Measurements from ENCODE around the gene VASN. TPM values are rescaled to one million over a fixed set of nuclear protein-coding genes. Genes with fewer than 3 reads are reported as not detected.

The VASN gene
- total RNA-seq, 1 experiment from 2014 or later, result 23.1 TPM

DNA sequence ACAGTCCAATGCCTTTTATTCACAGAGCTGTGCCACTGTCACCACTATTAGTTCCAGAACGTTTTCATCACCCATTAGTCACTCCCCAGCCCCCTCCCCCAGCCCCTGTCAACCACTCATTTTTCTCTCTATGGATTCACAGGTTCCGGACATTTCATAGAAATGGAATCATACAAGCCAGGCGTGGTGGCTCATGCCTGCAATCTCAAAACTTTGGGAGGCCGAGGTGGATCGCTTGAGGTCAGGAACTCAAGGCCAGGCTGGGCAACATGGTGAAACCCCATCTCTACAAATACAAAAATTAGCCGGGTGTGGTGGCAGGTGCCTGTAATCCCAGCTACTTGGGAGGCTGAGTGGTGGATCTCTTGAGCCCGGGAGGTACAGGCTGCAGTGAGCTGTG lies 19.8 kb upstream of the VASN start:
- no peak for DNase-seq (ENCODE audit: low read depth)

DNA sequence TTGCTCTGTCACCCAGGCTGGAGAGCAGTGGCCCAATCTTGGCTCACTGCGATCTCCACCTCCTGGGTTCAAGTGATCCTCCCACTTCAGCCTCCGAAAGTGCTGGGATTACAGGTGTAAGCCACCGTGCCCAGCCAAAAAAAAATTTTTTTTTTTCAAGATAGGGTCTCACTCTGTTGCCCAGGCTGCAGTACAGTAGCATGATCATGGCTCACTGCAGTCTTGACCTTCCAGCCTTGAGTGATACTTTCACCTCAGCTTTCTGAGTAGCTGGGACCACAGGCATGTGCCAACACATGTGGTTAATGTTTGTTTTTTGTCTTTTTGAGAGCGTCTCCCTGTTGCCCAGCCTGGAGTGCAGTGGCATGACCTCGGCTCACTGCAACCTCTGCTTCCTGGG lies 18.8 kb upstream of the VASN start:
- no peak for DNase-seq (ENCODE audit: low read depth)

DNA sequence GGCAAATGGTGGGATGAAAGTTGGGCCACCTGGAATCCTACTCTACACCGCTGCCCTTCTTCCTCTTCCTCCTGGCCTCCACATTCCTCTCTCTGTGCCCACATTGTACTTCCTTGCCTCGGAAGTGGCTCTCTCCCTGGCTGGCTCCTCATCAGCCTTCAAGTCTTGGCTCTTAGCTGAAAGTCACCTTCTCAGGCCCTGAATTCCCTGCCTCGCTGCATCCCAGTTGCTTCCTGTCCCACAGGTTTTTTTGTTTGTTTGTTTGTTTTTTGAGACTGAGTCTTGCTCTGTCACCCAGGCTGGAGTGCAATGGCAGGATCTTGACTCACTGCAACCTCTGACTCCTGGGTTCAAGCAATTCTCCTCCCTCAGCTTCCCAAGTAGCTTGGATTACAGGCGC lies 18.0 kb upstream of the VASN start:
- DNase-seq (ENCODE audit: low read depth), result no peak

DNA sequence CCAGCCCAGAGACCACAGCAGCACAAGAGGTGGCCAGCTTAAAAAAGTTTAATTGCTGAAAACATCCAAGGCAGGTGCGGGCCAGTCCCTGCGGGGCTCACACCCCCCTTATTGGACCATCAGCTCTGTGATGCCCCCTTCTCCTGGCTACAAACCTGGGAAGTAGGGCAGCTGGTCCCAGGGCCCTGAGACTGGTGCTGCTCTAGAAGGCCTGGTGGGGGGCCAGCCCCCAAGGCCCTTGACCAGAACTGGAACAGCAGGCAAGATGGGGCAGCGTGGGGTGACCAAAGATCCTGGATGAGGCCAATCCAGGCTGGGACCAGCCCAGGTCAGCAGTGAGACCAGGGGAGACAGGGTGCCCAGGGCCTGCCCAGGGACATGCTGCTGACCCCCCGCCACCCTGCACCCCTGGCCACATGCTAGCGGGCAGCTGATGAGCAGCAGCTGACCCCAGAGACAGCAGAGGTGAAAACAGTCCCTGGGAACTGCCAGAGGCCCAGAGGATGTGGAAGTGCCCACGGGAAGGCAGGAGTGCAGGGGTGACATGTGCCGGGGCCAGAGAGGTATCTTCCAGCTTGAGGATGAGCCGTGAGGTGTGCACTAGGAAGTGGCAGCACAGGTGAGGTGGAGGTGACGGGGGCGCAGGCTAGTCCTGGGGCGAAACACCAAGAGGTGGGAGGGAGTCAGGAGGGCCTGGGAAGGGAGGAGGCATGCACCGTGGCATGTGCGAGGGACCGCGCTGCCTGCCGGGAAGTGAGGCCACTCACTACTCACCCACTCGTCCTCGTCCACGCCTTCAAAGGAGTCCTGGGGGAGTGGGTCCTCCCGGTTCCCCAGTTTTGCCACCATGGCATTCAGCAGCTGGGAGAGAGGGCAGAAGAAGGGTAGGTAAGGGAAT lies 16.9 kb upstream of the VASN start:
- no peak for DNase-seq (ENCODE audit: low read depth)

DNA sequence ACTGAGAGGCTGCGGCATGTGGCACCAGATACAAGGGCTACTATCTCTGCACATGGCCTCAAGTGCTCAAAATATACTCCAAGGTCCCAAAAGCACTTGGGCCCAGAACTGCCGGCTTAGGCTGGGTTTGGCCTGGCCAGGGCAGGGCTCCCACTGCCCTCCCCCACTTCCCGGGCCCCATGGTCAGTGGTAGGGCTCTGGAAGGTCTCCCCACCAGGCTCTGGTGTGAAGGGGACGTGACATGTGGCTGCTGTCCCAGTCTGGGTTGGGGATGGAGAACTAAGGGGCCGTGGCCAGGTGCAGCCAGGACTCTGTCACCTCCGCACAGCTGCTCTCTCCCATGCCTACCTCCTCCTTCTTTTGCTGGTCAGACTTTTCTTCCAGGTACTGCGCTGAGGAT lies 14.8 kb upstream of the VASN start:
- DNase-seq (ENCODE audit: low read depth), result no peak

DNA sequence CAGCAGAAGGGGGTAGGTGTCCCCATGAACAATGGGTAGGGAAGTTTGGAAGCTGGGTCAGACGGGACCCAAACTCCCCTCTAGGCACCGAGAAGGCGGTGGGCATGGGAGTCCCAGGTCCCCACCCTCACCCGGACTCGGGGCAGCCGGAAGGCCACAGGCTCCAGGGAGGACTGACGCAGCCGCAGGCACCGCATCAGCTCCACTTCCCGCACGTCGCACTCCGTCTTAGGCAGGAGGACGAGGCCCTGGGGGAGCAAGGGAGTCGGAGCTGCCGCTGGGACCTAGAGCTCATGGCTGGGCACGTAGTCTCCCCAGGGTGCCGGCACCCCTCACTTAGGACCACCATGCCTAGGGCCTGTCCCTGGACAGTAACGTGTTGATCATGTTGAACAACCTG lies 13.4 kb upstream of the VASN start:
- DNase-seq (ENCODE audit: low read depth), result no peak

DNA sequence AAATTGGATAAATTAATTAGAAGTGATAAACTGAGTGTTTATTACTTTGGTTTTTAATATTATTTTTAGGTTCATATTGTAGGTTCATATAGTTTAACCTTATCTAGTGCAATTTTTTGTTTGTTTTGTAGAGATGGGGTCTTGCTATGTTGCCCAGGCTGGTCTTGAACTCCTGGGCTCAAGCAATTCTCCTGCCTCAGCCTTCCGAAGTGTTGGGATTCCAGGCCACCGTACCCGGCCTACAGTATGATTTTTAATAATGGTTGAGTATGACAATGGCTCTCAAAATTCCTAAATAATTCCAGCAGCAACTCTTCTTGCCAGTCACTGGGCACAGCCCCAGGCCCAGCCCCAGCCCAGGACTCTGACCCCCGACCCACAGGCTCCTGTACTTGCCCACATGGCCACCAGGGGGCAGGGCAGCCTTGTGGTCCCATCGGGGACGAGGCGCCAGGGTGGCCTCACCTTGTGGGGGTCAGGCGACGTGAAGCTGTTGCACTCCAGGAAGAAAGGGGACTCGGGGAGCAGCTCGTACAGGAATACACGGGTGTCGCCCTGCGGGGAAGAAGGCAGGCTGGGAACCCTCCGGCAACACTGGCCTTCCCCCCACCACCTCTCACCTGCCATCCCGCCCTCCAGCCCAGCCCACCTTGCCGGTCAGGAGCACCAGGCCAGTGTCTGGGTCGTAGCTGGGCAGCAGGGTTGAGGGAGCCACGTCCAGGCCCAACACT lies 12.7 kb upstream of the VASN start:
- DNase-seq (ENCODE audit: low read depth), result peak; percentile 26

DNA sequence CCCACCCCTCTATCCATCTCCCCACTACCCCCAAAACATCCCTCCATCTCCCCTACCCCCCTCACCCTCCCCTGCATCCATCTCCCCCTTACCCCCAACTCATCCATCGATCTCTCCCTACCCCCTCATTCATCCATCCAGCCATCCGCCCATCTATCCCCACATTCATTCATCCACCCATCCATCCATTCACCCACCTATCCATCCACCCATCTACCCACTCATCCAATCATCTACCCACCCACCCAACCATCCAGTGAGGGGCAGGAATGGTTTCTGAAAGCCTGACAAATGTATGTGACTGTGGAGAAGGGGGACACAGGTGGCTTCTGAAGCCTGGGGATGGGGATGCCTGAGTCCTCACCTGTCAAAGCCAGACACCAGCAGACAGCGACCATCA lies 11.7 kb upstream of the VASN start:
- no peak for DNase-seq (ENCODE audit: low read depth)

DNA sequence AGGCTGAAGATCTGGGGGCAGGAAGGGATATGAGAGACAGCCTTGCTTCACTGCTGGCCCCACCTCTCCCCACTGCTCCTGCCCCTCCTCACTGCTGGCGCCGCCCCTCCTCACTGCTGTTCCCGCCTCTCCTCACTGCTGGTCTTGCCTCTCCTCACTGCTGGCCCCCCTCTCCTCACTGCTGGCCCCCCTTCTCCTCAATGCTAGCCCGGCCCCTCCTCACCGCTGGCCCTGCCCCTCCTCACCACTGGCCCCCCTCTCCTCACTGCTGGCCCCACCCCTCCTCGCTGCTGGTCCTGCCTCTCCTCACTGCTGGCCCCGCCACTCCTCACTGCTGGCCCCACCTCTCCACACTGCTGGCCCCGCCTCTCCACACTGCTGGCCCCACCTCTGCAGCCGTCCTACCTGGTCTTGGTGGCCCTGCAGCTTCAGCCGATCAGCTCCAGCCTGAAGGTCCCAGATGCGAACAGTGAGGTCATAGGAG lies 11.1 kb upstream of the VASN start:
- DNase-seq (ENCODE audit: low read depth), result no peak

DNA sequence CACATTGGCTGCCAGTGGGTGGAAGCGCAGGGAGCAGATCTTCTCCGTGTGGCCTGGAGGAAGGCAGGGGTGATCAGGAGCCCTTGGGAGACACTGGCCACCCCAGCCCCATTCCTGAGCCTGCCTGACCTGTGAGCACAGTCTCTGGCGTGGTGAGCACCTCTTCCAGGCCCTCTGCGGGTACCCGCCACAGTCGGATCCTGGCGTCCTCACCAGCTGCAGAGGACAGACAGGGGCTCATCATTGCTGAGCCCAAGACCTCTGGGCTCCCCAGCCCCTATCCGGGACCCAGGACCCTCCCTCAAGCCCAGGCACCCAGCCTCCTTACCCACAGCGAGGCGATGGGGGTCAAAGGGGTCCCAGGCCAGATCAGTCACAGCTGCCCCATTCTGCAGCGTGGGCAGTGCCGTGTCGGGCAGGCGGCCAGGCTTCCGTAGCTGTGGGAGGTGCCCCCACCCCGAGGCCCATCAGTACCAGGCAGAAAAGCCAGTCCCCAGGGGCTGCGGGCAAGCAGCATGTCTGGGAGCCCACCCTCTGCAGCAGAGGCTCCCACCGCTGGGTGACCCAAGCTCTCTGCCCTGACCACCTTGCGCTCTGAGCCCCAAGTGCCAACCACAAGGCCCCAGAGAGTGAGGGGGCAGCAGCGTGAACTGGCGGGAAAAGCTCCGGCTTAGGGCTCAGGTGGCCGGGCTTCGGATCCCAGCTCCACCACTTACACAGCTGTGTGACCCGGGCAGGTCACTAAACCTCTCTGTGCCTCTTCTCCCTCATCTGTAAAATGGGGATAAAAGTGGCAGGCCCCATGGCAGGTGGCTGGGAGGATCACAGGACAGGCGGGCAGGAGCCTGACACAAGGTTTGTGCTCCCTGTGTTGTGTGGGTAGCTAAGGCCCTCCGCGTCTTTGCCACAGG lies 10.4 kb upstream of the VASN start:
- DNase-seq (ENCODE audit: low read depth), result no peak

DNA sequence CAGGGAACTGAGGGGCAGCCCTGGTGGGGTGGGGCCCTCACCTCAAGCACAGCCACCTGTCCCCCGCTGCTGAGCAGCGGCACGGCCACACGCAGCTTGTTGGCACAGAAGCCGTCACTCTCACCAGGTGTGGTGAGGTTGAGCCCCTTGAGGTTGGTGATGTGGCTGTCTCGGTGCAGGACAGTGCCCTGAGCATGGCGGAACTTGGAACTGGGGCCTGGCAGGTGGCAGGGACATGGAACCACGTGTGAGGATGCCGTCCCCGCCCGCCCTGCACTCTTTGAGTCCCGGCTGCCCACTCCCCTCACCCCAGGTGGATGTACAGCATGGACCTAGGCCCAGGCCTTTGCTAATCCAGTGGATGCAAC lies 9.7 kb upstream of the VASN start:
- no peak for DNase-seq (ENCODE audit: low read depth)

DNA sequence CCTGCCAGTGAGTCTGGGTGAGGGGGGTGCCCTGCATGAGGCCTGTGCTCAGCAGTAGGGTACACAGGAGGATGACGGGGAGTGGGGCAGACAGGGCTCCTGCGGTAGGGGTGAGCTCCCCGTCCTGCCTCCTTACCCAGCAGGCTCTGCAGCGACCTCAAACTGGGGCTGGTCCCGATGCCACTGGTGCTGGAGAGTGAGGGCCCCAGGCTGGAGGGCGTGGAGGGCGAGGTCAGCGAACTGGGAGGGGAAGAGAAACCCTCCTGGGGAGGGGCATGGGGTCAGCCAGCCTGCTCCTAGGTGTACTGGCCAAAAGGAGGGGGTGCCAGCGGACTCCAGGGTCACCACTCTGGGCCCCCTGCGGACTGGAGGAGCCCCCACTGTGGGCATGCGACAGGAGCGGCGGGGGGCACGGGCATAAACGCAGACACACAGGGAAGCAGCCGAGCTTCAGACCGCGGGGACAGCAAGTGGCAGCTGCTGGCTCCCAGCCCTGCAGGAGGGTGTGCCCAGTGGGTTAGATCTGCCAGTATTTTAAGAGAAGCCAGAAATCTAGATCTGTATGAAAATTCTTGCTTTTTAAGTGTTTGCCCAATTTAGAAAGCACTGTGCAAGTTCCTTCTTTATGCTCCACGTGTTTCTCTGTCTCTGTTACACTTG lies 9.0 kb upstream of the VASN start:
- DNase-seq (ENCODE audit: low read depth), result no peak

DNA sequence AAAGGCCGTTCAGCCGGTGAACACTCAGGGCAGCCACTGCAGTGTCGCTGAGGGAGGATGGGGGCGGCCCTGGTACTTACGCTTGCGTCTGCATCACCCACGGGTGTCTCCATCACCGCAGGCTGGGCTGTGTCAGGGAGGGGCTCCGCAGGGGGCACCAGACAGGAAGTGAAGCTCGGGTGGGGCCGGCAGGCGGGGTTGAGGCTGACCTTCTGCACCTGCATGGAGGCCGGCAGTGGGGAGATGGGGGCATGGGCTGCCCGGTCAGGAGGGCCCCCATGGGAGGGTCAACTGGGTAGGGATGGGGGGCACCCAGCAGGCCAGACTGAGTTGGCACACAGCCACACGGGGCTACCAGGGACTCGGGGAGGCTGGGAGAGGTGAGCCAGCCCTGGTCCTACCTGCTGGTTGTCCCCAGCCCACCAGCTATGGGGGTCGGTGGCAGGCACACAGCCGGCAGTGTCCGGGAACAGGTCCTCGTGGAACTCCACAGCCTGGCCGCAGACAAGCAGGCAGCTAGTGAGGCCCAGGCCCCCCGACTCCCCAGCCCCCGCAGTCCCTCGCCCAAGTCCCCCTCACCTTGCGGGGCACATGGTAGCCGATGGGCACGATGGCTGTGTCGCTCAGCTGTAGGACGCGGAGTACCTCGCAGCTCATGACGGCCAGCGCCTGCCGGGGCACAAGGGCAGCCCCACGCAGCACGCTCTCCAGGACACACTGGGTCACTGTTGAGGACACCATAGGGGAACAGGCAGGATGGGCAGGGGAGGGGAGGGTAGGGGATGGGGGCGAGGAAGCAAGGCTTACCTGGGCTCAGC lies 7.2 kb upstream of the VASN start:
- no peak for DNase-seq (ENCODE audit: low read depth)

DNA sequence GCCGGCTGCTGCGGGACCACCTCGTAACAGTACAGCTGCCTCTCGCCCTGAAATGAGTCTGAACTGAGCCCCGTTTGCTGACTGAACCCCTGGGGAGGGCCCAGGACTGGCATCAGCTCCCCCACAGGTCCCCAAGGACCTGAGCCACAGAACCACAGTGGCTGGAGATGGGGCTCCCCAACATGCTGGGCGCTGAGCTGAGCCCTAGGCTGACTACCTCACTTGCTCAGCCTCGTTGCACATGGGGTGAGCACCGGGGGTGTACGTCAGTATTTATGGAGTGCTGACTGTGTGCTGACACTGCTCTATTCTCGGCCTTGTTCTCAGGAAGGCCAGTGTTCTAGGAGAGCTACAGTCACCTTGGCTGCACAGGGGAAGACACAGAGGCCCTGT lies 6.6 kb upstream of the VASN start:
- DNase-seq (ENCODE audit: low read depth), result no peak

DNA sequence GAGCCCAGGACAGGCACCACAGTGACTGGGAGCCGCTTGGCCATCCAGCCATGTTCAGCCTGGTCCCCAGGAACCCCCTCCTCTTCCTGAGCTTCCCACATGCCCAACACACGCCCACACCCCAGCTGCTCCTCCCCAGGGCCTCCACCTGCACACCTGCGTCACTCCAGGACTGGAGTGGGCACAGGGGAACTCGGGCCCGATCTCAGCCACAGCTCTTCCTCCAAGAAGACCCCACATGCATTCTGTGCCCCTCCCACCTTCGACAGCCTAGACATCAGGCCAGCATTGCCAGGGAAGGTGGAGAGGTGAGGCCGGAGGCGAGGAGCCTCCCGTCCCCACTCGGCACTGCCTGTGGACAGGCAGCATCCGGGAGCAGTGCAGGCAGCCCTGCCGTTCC lies 6.0 kb upstream of the VASN start:
- DNase-seq (ENCODE audit: low read depth), result no peak

DNA sequence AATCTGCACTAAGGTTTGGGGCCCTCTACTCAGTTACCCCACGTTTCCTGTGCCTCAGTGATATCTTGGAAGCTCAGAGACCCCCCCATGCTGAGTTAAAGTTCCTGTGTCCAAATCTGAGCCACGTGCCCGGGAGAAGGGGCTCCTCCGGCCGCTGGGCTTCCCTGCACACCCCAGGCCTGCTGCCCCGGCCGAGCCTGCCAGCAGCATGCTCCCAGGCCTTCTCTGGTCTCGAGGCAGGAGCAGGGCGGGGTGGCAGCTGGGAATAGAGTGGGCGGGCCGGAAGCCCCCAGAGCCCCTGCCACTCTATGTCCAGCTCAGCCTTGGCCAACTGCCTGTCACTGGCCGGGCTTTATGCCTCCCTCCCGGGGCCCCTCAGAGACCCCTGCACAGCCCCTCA lies 5.6 kb upstream of the VASN start:
- no peak for DNase-seq (ENCODE audit: low read depth)

DNA sequence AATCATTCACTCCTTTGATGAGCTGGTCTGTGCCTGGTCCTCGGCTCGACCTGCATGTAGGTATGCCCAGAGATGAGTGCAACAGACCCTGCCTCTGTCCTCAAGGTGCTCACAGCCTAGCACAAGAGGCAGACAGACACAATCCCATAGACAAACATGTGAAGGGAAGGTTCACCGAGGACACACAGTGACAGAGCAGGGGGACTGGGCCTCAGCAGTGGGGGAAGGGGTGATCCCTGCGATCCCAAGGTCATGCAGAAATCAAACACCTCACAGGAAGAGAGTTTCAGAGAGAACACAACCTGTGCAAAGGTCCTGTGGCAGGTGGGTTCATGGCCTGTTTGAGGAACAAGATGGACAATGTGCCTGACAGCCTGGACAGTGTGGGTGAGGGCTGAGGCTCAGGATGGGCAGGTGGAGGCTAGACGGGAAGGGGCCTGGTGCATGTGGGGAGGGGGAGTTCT lies 4.2 kb upstream of the VASN start:
- no peak for DNase-seq (ENCODE audit: low read depth)

DNA sequence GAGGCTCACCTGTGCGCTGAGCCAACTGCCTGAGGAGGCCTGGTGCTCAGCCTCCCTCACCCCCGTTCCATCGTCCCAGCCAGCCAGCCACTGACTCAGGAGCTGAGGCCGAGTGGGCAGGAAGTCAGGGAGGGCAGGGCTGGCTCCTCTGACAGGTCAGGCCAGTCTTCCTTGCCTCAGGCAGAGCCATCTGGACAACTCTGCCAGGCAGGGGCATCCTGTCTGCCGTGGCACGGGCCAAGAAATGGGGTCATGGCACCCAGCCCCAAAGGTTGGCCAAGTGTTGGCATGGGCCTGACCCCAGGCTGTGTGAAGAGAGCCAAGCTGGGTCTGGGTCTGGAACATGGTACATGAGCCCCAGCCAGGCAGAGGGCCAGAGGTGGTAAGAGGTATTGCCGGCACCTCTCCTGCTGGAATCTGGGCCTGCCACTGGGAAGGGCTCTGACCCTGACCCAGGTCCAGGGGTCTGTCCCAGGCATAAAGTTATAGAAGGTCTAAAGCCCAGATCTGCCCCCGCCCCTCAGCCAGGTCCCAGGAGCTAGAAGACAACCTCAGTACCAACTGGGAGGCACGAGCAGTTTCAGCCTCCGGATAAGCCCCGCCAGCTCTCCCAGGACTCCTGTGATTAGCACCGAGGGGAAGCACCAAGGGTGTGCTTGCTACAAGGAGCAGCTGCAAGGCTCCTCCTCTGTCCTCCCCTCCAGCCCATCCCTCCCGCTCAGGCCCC lies 2.5 kb upstream of the VASN start:
- DNase-seq (ENCODE audit: low read depth), result peak; percentile 79

DNA sequence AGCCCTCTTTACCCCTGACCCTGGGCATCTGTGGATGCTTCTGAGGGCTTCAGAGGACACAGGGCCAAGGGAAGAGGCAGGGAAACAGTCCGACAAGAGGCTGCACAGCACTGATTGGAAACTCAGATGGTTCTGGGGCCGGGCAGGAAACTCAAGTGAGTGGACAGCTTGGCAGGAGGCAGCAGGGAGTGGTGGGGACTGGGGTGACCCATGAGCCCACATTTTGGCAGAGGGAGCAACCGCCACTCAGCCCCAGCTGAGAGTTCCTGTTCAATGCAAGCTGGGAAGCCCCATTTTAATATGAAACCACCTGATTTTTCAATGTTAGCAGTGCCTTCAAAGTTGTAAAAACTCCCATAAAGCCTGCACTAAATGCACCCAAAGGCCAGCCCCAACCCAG lies 1.5 kb upstream of the VASN start:
- no peak for DNase-seq (ENCODE audit: low read depth)
